PC-9 (cell line): Measurements from ENCODE around the gene FBXO48. TPM values are rescaled to one million over a fixed set of nuclear protein-coding genes. Genes with fewer than 3 reads are reported as not detected.

Experiments used
- BruUV-seq: library from RNA; stranded (reverse); fragments of 400-500 nt; replicated peaks from 2 replicates; lab custom pipeline; 2021; lab: Mats Ljungman, UMichigan
- CTCF ChIA-PET: fragments of 300-600 bp; sonication (Branson Sonifier 250); formaldehyde crosslinking; loops from one replicate; lab custom pipeline; 2022; ENCODE audit warnings: antibody characterized with exemption; lab: Charles Lee
- POLR2A ChIA-PET: fragments of 300-600 bp; sonication (Branson Sonifier 250); formaldehyde crosslinking; loops from one replicate; lab custom pipeline; 2022; ENCODE audit warnings: antibody characterized with exemption; ENCODE audit not compliant: unreplicated experiment; lab: Charles Lee
- DNase-seq, 2 experiments: peaks; one replicate each; pipeline versions ENCODE4 v3.0.0 to v3.0.0-alpha.2; 2015 to 2022; ENCODE audit warnings: mixed read lengths in 1 of 2
- H2AFZ ChIP-seq: fragments of 200-600 bp; sonication (generic); 2 replicates; pipeline ENCODE4 v1.8.1; 2017; ENCODE audit warnings: antibody characterized with exemption
- H3F3A ChIP-seq: fragments of 200-600 bp; sonication (generic); 2 replicates; pipeline ENCODE4 v1.8.1; 2017; ENCODE audit warnings: antibody characterized with exemption, mild to moderate bottlenecking, low read depth; ENCODE audit not compliant: insufficient read depth
- H3K27ac ChIP-seq: fragments of 200-600 bp; sonication (generic); 2 replicates; pipeline ENCODE4 v1.6.1; 2016; ENCODE audit warnings: mixed run types
- H3K27me3 ChIP-seq: fragments of 200-600 bp; sonication (generic); 2 replicates; pipeline ENCODE4 v1.6.1; 2016; ENCODE audit warnings: low read depth, mixed run types; ENCODE audit not compliant: insufficient read depth
- H3K36me3 ChIP-seq: fragments of 200-600 bp; sonication (generic); 2 replicates; pipeline ENCODE4 v1.6.1; 2016; ENCODE audit warnings: low read depth, mixed run types
- H3K4me1 ChIP-seq: fragments of 200-600 bp; sonication (generic); replicated peaks from 2 replicates; pipeline ENCODE4 v1.6.1; 2016; ENCODE audit warnings: mixed run types; ENCODE audit not compliant: insufficient read depth
- H3K4me2 ChIP-seq: fragments of 200-600 bp; sonication (generic); 2 replicates; pipeline ENCODE4 v1.6.1; 2017; ENCODE audit warnings: mixed run types
- H3K4me3 ChIP-seq: fragments of 200-600 bp; sonication (generic); 2 replicates; pipeline ENCODE4 v1.6.1; 2016; ENCODE audit warnings: mixed run types
- H3K79me2 ChIP-seq: fragments of 200-600 bp; sonication (generic); 2 replicates; pipeline ENCODE4 v1.6.1; 2017; ENCODE audit warnings: low read depth, mixed run types
- H3K9me2 ChIP-seq: fragments of 200-600 bp; sonication (generic); 2 replicates; pipeline ENCODE4 v1.8.1; 2017; ENCODE audit warnings: mild to moderate bottlenecking; ENCODE audit not compliant: insufficient read depth
- H3K9me3 ChIP-seq: fragments of 200-600 bp; sonication (generic); 2 replicates; pipeline ENCODE4 v1.8.1; 2016; ENCODE audit warnings: low read depth; ENCODE audit not compliant: insufficient read depth
- H4K20me1 ChIP-seq: fragments of 200-600 bp; sonication (generic); 2 replicates; pipeline ENCODE4 v1.8.1; 2017; ENCODE audit not compliant: insufficient read depth
- EZH2 ChIP-seq: fragments of 200-600 bp; sonication (generic); IDR thresholded peaks from 2 replicates; pipeline ENCODE4 v1.8.0; 2017; ENCODE audit warnings: antibody characterized with exemption, low read depth
- intact Hi-C: fragments of 100-400 bp; cut with micrococcal nuclease; formaldehyde crosslinking; loops from one replicate; pipeline ENCODE4 v1.10.0; 2022; ENCODE audit not compliant: unreplicated experiment
- total RNA-seq: library from RNA; stranded (reverse); gene quantifications from 2 replicates; pipeline ENCODE4 v1.2.3, GENCODE V29; 2021
- TF ChIP-seq, protein P1 (sequence below): fragments of 200-600 bp; sonication (generic); conservative IDR thresholded peaks from 2 replicates; pipeline ENCODE4 v1.6.1; 2017; ENCODE audit warnings: mixed run types, antibody characterized with exemption, mild to moderate bottlenecking, moderate library complexity

FBXO48 gene
- total RNA-seq, 1 experiment from 2014 or later: 1.6 TPM

- Histone ChIP-seq H3K79me2 (no peaks in the 10 kb centered on the region), H2AFZ (no peak overlapping the region), H3K4me2 (no peak overlapping the region), H3K4me1 (no peaks in the 10 kb centered on the region), H3K9me3 (no peaks in the 10 kb centered on the region), H3K9me2 (no peaks in the 10 kb centered on the region), H3K36me3 (no peaks in the 10 kb centered on the region), H3K27me3 (no peaks in the 10 kb centered on the region), H4K20me1 (no peaks in the 10 kb centered on the region), H3K27ac (no peak overlapping the region), H3K4me3 (no peak overlapping the region), H3F3A (no peaks in the 10 kb centered on the region)
- no TSS peak for BruUV-seq
- intact Hi-C loops: no loop called here
- no peak for DNase-seq
- TF ChIP-seq, protein P1, sequence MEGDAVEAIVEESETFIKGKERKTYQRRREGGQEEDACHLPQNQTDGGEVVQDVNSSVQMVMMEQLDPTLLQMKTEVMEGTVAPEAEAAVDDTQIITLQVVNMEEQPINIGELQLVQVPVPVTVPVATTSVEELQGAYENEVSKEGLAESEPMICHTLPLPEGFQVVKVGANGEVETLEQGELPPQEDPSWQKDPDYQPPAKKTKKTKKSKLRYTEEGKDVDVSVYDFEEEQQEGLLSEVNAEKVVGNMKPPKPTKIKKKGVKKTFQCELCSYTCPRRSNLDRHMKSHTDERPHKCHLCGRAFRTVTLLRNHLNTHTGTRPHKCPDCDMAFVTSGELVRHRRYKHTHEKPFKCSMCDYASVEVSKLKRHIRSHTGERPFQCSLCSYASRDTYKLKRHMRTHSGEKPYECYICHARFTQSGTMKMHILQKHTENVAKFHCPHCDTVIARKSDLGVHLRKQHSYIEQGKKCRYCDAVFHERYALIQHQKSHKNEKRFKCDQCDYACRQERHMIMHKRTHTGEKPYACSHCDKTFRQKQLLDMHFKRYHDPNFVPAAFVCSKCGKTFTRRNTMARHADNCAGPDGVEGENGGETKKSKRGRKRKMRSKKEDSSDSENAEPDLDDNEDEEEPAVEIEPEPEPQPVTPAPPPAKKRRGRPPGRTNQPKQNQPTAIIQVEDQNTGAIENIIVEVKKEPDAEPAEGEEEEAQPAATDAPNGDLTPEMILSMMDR: no peak
- TF ChIP-seq EZH2: no peak
- ChIA-PET POLR2A (no interaction called here), CTCF (no interaction called here)
These were observed 38.3 kb downstream of the FBXO48 start for GRCh38 chr2:68428746-68429145.

DNA sequence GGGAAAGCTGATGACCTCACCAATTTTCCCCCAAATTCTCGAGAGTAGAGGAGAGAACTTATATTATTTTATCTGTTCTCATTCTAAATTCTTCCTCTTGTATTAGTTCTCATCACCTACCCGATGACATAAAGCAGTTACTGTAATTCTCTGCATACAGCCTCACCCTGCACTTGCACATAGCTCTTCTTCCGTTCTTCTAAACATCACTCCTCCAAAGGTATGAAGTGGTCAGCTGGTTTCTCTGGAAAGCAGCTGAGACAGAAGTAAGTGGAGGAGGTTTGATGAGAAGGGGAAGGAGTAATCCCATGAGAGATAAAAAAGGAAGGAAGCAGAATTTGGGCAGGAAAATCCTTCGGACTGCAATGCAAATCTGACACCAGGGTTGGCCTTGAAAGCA is 39.0 kb downstream of the FBXO48 start:
- ChIA-PET CTCF (no interaction called here), POLR2A (no interaction called here)
- intact Hi-C loops: no loop called here

GRCh38 chr2:68426848-68427579 is 40.1 kb downstream of the FBXO48 start:
- Histone ChIP-seq H4K20me1 (no peaks in the 10 kb centered on the region), H3K4me2 (no peak overlapping the region), H3K4me1 (no peaks in the 10 kb centered on the region), H3K9me2 (no peaks in the 10 kb centered on the region), H3K36me3 (no peaks in the 10 kb centered on the region), H2AFZ (no peak overlapping the region), H3K9me3 (no peaks in the 10 kb centered on the region), H3K27me3 (no peaks in the 10 kb centered on the region), H3K4me3 (no peak overlapping the region), H3K27ac (no peak overlapping the region), H3F3A (no peaks in the 10 kb centered on the region), H3K79me2 (no peaks in the 10 kb centered on the region)
- ChIA-PET CTCF (no interaction called here), POLR2A (no interaction called here)
- no TSS peak for BruUV-seq
- TF ChIP-seq EZH2: no peak
- TF ChIP-seq, protein P1: no peak
- DNase-seq: no peak
- intact Hi-C loops: no loop called here

More for the DNA sequence above, 39.0 kb downstream of the FBXO48 start:
- no peak overlapping the region for H3K4me3 ChIP-seq
- TF ChIP-seq, protein P1: no peak
- no peak for TF ChIP-seq EZH2
- no peak overlapping the region for H3K4me2 ChIP-seq
- no TSS peak for BruUV-seq
- no peak overlapping the region for H2AFZ ChIP-seq
- no peaks in the 10 kb centered on the region for H3F3A ChIP-seq
- no peak overlapping the region for H3K27ac ChIP-seq
- no peaks in the 10 kb centered on the region for H4K20me1 ChIP-seq
- no peaks in the 10 kb centered on the region for H3K27me3 ChIP-seq
- H3K9me3 ChIP-seq: no peaks in the 10 kb centered on the region
- DNase-seq: no peak
- H3K9me2 ChIP-seq: no peaks in the 10 kb centered on the region
- H3K79me2 ChIP-seq: no peaks in the 10 kb centered on the region
- H3K4me1 ChIP-seq: no peaks in the 10 kb centered on the region
- H3K36me3 ChIP-seq: no peaks in the 10 kb centered on the region
